Mucosa of stomach (tissue), 1 donor: Measurements from ENCODE around the gene SOCS1.
"Not testable (repeated sequence)": the region's sequence is repeated elsewhere in the genome, so short reads cannot be mapped to it uniquely, and the experiment has no call there.

Experiments
- H3K27me3 ChIP-seq: one replicate; pipeline ENCODE4 v1.7.0; 2013; ENCODE audit warnings: mild to moderate bottlenecking, low read length; ENCODE audit not compliant: control insufficient read depth, insufficient read depth
- H3K36me3 ChIP-seq: one replicate; pipeline ENCODE4 v1.7.0; 2013; ENCODE audit warnings: low read length; ENCODE audit not compliant: control insufficient read depth, insufficient read depth
- H3K4me1 ChIP-seq: one replicate; pipeline ENCODE4 v1.7.0; 2013; ENCODE audit warnings: mild to moderate bottlenecking, low read length; ENCODE audit not compliant: control insufficient read depth, insufficient read depth
- H3K4me3 ChIP-seq: one replicate; pipeline ENCODE4 v1.7.0; 2013; ENCODE audit warnings: low read length
- H3K9ac ChIP-seq: one replicate; pipeline ENCODE4 v1.7.0; 2013; ENCODE audit warnings: mild to moderate bottlenecking, low read length, moderate library complexity
- H3K9me3 ChIP-seq: one replicate; pipeline ENCODE4 v1.7.0; 2013; ENCODE audit warnings: mild to moderate bottlenecking, low read length, moderate library complexity; ENCODE audit not compliant: control insufficient read depth
- donor health status: Pancreatic carcinoma.

Gene SOCS1

DNA sequence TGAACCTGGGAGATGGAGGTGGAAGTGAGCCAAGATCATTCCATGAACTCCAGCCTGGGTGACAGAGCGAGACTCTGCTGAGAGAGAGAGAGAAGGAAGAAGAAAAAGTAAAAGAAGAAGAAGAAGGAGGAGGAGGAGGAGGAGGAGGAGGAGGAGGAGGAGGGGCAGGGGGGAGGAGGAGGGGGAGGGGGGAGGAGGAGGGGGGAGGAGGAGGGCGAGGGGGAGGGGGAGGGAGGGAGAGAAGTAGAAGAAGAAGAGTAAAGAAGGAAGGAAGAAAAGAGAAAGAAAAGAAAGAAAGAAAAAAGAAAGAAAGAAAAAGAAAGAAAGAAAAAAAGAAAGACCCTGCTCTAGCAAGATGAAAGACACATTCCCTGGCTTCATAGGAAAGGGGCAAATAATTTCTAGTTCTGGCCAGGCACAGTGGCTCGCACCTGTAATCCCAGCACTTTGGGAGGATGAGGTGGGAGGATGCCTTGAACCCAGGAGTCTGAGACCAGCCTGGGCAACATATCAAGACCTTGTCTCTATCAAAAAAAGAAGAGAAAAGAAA lies 23.6 kb downstream of the SOCS1 start:
- Histone ChIP-seq H3K27me3 (no peaks in the 10 kb centered on the region), H3K9me3 (no peaks in the 10 kb centered on the region), H3K4me3 (no peak overlapping the region), H3K9ac (no peak overlapping the region), H3K4me1 (peaks cover 8% of the 10 kb centered on the region), H3K36me3 (no peaks in the 10 kb centered on the region)

DNA sequence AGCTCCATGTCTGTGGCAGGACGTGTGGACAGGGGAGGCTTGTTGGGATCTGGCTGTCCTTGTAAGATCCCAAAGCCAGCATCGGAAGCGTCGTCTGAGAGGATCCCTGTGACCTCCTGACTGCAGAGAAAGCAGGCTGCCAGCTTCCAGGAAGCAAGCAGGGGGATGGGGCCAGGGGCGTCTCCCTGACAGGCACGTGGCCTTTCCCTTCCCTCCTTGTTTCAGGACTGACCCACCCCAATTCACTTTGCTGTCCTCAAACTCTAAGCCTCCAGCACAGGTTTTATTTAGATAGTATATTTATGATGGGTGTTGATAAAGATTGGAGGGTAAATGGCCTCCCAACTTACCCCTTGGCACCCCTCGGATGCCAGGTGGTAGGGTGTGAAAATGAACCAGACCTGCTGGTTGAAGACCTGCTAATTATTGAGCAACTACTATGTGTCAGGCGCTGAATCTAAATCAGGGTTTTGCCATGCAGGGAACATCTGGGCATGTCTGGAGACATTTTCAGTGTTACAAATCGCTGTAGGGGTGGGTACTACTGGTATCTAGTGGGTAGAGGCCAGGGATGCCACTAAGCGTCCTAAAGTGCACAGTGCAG lies 24.5 kb downstream of the SOCS1 start:
- Histone ChIP-seq H3K9ac (no peak overlapping the region), H3K9me3 (no peaks in the 10 kb centered on the region), H3K4me1 (peaks cover 8% of the 10 kb centered on the region)

DNA sequence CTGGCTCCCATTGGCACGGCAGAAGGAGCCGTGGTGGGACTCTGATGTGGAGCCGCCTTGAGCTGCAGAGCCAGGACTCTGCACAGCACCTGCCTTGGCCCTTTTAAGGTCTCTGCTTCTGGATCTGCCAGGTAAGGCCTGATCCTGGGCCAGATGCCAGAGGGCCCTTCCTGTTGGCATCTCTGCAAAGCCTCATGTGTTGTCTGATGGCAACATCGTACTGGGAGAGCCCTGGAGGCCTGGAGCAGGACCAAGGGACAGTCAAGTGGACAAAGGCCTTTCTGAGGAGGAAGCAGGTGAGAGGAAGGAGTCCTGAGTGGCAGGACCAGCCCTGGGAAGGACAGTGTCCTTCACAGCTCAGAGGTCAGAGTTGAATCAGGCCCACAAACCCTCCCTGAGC lies 26.1 kb downstream of the SOCS1 start:
- Histone ChIP-seq H3K4me3 (no peak overlapping the region), H3K9me3 (no peaks in the 10 kb centered on the region), H3K27me3 (no peaks in the 10 kb centered on the region), H3K9ac (no peak overlapping the region), H3K36me3 (no peaks in the 10 kb centered on the region), H3K4me1 (peaks cover 8% of the 10 kb centered on the region)

More for the DNA sequence above, 24.5 kb downstream of the SOCS1 start:
- Histone ChIP-seq H3K36me3 (no peaks in the 10 kb centered on the region), H3K27me3 (no peaks in the 10 kb centered on the region), H3K4me3 (no peak overlapping the region)

DNA sequence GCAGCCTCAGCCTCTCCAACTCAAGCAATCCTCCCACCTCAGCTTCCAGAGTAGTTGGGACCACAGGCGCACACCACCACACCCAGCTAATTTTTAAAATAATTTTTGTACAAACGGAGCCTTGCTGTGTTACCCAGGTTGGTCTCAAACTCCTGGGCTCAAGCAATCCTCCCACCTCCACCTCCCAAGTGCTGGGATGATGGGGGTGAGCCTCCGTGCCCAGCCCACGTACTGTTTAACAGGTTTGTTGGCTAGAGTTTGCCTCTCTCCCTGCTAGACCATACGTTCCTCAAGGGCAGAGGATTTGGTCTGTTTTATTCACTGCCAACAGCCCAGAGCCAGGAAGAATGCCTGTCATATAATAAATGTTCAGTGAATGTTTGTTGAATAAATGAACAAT lies 26.6 kb downstream of the SOCS1 start:
- no peak overlapping the region for H3K9ac ChIP-seq
- no peaks in the 10 kb centered on the region for H3K9me3 ChIP-seq
- no peaks in the 10 kb centered on the region for H3K27me3 ChIP-seq
- no peaks in the 10 kb centered on the region for H3K36me3 ChIP-seq
- H3K4me3 ChIP-seq: no peak overlapping the region
- peaks cover 8% of the 10 kb centered on the region for H3K4me1 ChIP-seq

DNA sequence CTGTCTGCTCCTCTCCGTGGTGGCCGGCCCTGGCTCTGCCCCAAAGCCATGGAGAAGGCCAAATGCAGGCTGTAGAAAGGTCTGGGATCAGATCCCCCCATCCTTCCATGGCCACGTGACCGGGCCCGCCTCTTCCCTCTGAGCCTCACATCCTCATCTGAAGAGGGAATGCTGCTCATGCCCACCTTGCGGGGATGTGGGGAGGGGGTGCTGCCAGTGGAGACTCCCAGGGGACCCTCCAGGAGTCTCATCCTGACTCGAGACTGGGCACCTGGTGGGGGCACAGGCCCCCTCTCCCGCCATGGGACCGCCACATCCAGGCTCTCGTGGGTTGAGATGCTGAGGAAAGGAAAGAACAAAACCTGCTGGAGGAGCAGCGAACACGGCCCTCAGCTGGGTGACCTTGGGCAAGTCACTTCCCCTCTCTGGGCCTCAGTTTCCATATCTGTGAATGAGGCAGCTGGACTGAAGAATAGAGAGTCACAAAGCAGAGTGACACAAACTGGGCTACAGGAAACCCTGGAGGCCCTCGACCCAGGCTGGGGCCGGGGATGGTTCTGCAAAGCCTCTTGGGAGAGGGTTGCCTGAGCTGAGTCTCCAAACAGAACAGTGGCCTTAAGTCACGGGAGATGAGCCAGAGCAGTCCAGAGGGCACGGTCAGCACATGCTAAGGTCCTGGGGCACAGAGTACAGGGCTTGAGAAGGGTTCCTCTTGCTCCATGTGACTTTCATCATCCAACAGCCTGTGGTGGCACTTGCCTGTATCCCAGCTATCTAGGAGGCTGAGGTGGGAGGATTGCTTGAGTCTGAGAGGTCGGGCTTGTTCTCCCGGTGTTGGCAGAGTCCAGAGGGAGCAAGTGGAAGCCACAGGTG lies 30.1 kb downstream of the SOCS1 start:
- H3K36me3 ChIP-seq: no peaks in the 10 kb centered on the region
- H3K27me3 ChIP-seq: no peaks in the 10 kb centered on the region
- no peaks in the 10 kb centered on the region for H3K4me1 ChIP-seq
- H3K9me3 ChIP-seq: no peaks in the 10 kb centered on the region
- no peak overlapping the region for H3K9ac ChIP-seq
- H3K4me3 ChIP-seq: no peak overlapping the region

DNA sequence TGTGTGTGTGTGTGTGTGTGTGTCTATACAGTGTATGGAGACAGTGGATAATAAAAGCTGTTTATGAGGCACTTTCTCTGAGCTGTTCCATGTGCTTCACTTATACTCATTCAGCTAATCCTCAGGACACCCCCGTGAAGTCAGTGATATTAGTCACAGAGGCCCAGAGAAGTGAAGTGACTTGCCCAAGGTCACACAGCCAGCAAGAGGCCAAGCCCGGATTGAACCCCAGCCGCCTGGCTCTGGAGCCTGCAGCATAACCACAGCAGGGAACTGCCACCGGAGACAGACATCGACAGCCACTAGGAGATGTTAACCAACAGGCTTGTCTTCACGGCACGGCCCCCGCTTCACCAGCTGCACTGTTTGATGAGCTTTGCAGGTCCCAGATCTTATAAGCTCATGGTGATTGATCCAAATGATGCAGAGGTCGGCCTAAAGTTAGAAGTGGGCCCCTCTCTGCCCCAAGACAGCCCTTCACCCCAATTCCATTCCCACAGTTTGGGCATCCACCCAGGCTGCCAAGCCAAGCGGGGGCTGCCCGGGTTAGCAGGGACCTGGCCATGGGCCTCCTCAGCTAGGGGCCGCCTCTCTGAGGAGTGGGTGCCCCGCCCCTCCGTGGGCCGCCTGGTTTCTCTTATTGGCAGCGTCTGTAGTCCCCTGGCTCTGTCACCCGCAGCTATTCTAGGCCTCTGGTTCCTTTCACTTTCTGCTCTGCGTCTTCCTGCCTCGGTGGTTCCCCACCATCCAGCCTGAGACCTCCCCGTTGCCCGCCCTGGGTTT lies 30.9 kb downstream of the SOCS1 start:
- no peak overlapping the region for H3K4me3 ChIP-seq
- H3K9me3 ChIP-seq: no peaks in the 10 kb centered on the region

DNA sequence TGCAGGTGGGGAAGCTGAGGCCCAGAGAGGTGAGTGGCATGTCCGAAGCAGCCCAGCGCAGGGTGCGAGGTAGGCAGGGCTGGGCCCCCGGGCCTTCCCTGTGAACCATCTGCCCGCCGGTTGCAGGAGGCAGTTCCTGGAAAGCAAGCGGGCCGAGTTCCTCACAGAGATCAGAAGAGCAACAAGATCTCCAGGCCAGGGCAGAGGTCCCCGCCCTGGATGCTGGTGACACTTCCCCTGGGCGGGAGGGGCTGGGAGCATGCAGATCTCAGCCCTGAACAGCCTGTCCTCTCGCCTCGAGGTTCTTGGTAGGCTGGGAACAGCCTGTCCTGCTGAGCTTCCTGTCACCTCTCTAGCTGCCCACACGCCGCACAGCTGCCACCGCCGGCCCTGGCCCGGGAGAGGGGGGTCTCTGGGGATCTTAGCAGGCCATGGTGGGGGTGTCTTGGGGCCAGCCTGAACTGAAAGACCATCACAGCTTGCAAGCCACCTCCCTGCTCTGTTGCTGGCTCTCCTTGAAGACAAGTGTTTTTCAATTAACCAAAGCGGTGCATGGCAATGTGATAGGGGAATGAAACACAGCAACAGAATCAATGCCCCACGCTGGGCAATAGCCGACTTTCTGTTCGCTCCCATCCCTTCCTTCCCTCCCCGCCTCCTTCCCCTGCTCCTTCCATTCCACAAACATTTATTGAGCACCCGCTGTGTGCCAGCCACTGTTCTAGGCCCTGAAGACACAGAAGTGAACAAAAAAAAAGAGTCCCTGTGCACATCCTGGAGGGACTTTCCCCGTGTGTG lies 31.7 kb downstream of the SOCS1 start:
- Histone ChIP-seq H3K4me1 (no peaks in the 10 kb centered on the region), H3K27me3 (no peaks in the 10 kb centered on the region), H3K9ac (no peak overlapping the region), H3K36me3 (no peaks in the 10 kb centered on the region), H3K4me3 (no peak overlapping the region), H3K9me3 (no peaks in the 10 kb centered on the region)

More for the DNA sequence above, 30.9 kb downstream of the SOCS1 start:
- H3K36me3 ChIP-seq: no peaks in the 10 kb centered on the region
- H3K9ac ChIP-seq: no peak overlapping the region
- no peaks in the 10 kb centered on the region for H3K4me1 ChIP-seq
- H3K27me3 ChIP-seq: no peaks in the 10 kb centered on the region

DNA sequence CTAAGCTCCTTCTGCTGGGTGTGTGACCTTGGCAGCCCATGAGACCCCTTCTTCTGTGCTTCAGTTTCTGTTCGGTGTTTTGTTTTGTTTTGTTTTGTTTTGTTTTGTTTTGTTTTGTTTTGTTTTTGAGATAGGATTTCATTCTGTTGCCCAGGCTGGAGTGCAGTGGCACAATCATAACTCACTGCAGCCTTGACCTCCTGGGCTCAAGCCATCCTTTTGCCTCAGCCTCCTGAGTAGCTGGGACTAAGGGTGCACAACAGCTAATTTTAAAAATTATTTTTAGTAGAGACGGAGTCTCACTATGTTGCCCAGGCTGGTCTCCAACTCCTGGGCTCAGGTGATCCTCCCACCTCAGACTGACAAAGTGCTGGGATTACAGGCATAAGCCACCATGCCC lies 35.5 kb downstream of the SOCS1 start:
- H3K4me1 ChIP-seq, H3K9ac ChIP-seq, H3K27me3 ChIP-seq, H3K4me3 ChIP-seq, H3K36me3 ChIP-seq, H3K9me3 ChIP-seq: not testable (repeated sequence)

DNA sequence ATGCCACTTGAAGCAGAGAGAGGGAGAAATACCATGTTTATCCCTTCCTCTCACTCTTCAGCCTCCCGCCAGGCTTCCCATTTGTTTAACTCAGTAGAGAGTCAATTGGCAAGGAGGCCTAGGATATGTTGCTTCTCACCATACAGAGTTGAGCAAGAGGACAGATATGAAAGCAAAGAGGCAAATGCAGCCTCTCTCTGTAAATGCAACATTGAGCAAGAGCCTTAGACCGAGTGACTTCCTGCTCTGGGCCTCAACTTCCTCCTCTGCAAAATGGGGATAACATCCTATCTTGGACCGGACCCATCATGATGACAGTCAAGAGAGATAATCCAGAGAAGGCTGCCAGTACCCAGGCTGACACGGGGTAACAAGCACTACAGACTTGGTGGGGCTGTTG lies 36.8 kb downstream of the SOCS1 start:
- H3K4me1 ChIP-seq: no peaks in the 10 kb centered on the region
- no peak overlapping the region for H3K4me3 ChIP-seq
- no peaks in the 10 kb centered on the region for H3K36me3 ChIP-seq
- H3K9ac ChIP-seq: no peak overlapping the region
- H3K27me3 ChIP-seq: no peaks in the 10 kb centered on the region
- peaks cover 7% of the 10 kb centered on the region for H3K9me3 ChIP-seq

DNA sequence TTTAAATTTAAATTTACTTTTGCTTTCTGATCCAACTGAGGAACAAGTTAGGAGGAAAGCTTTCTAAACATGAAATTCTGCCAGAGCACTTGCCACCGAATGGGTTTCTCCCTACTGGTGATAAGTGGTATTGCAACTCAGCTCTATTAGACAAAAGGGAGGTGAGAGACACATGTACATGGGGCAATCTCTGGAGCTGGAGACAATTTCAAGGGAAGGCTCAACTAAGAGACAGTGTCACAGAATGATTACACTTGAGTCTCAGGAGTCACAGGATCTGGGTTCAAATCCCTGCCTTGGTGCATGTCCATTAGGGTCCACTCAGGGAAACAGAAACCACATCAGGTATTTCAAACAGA lies 37.4 kb downstream of the SOCS1 start:
- Histone ChIP-seq H3K4me3 (no peak overlapping the region), H3K36me3 (no peaks in the 10 kb centered on the region), H3K4me1 (no peaks in the 10 kb centered on the region), H3K9ac (no peak overlapping the region), H3K27me3 (no peaks in the 10 kb centered on the region), H3K9me3 (peaks cover 7% of the 10 kb centered on the region)

DNA sequence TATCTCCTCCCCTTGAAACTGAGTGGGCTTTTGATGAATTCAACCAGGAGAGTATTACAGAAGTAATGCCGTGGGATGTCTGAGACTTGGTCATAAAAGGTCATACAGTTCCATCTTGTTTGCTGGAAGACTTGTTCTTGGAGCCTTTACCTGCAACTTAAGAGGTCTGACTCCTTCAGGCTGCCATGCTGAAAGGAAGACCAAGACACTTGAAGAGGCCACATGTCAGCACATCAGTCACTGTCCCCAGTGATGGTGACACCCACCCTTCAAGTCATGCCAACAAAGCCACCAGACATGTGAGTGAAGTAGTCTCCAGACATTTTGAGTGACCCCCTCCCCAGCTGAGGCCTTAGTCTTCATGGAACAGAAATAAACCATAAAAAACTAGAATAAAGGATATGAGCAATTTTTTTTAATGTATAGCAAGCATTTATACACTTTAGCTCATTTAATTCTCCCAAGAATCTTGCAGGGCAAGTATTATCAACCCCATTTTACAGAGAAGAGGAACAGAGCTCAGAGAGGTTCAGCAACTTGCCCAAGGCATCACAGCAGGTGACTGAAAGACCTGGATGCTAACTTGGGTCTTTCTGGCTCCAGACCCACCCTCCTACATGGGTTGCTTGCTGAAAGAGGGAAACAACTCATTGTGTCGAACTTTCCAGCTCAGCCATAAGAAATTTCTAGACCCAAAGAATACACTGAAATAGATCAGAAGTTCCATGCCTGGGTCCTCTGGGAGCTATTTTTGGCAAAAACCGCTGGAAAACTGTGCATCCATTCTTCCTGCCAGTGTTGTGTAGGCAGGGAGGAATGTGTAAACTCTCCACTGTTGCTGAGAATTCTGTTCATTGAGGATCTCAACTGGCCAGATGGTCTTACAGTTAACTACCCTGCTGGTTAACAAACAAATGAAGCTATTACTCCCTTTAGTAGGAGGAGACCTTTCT lies 38.1 kb downstream of the SOCS1 start:
- H3K36me3 ChIP-seq: no peaks in the 10 kb centered on the region
- no peaks in the 10 kb centered on the region for H3K27me3 ChIP-seq
- H3K4me3 ChIP-seq: no peak overlapping the region
- H3K4me1 ChIP-seq: no peaks in the 10 kb centered on the region
- H3K9me3 ChIP-seq: peaks cover 7% of the 10 kb centered on the region
- no peak overlapping the region for H3K9ac ChIP-seq
